ENCODE data around the gene MBOAT1. TPM values are rescaled to one million over a fixed set of nuclear protein-coding genes. Genes with fewer than 3 reads are reported as not detected.

Gene MBOAT1
- total RNA-seq, 2 experiments from 2014 or later, result 30.6 to 33.0 TPM

DNA sequence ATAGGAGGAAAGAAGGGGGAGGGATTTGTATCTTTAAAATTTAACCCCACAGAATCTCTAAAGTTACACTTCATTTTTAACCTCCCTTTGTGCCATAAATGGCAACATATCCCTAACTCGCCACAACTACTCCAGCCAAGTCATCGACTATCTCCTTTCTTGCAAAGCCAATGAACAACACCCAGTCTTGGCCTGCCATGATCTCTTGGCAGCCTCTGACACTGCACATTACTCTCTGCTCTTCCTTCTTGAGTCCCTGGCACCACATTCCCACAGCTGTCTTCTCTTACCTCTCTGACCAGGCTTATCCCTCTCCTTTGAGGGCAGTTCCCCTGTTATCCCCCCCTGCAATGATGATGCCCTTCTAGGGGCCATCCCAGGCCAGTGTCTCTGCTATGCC, 42.5 kb downstream of the MBOAT1 start:
- DNase-seq, result no peak
- no peak overlapping the region for H3K4me3 Mint-ChIP-seq
- peaks cover 21% of the 10 kb centered on the region for H3K36me3 Mint-ChIP-seq (ENCODE audit: low read depth)
- ChIA-PET CTCF (interaction anchor here (1.3 kb wide), 1 partner anchor 44 kb away, joined by 3 read pairs; no protein-coding TSS in a partner anchor), POLR2A (no interaction called here)
- no peaks in the 10 kb centered on the region for H3K9me3 Mint-ChIP-seq
- H3K4me1 Mint-ChIP-seq, result peaks cover 40% of the 10 kb centered on the region
- H3K27ac Mint-ChIP-seq, result no peak overlapping the region
- H3K27me3 Mint-ChIP-seq, result no peaks in the 10 kb centered on the region

DNA sequence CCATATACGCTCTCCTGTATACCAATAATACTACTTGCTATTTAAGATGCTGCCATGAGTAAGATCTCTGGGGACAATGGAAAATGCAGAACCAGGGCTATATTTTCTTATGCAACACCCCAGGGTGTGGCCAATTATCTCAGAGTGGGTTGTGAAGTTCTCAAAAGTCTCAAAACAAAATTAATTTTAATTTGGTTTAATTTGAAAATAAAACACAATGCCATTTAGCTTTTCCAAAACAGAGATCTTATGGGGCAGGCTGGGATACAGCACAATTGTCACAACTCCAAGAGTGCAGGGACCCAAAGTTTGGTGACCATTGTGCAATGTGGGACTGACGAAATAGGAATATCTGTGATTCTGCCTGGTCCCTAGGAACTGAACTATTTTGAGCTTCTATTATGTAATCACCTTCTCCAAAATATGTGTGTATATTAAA, 43.1 kb downstream of the MBOAT1 start:
- Mint-ChIP-seq H3K27ac (no peak overlapping the region), H3K27me3 (no peaks in the 10 kb centered on the region), H3K4me3 (no peak overlapping the region), H3K9me3 (no peaks in the 10 kb centered on the region), H3K36me3 (ENCODE audit: low read depth) (peaks cover 21% of the 10 kb centered on the region), H3K4me1 (peaks cover 33% of the 10 kb centered on the region)
- CTCF ChIA-PET, result no interaction called here
- DNase-seq, result no peak
- POLR2A ChIA-PET, result no interaction called here

DNA sequence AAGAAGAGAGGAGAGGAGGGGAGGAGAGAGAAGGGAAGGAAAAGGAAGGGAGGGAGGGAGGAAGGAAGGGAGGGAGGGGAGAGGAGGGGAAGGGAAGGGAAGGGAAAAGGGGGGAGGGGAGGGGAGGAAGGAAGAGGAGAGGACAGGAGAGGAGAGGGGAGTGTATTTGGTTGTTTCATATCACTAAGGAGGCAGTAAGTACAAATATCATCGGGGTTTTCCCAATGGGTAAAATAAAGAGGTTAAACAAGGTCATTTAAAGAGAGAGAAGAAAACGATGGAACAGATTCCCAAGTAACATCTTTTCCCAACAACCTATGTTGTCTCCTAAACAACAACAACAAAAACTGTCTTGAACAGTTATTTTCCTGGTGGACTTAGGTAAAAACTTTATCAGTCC, 43.6 kb downstream of the MBOAT1 start:
- no peak for DNase-seq
- Mint-ChIP-seq H3K27me3 (no peaks in the 10 kb centered on the region), H3K27ac (no peak overlapping the region), H3K9me3 (no peaks in the 10 kb centered on the region), H3K4me3 (no peak overlapping the region), H3K4me1 (peaks cover 29% of the 10 kb centered on the region), H3K36me3 (ENCODE audit: low read depth) (peaks cover 21% of the 10 kb centered on the region)
- ChIA-PET POLR2A (no interaction called here), CTCF (no interaction called here)

GRCh38 chr6:20167601-20168000, 44.7 kb downstream of the MBOAT1 start:
- CTCF ChIA-PET, result no interaction called here
- POLR2A ChIA-PET, result no interaction called here

GRCh38 chr6:20166210-20166609, 46.1 kb downstream of the MBOAT1 start:
- ChIA-PET POLR2A (no interaction called here), CTCF (interaction anchor here (1.0 to 1.6 kb wide), 2 partner anchors 9 to 10 kb away, joined by 4 to 6 read pairs; no protein-coding TSS in a partner anchor)
- DNase-seq, result no peak
- H3K27me3 Mint-ChIP-seq, result no peaks in the 10 kb centered on the region
- no peak overlapping the region for H3K4me3 Mint-ChIP-seq
- no peaks in the 10 kb centered on the region for H3K9me3 Mint-ChIP-seq
- H3K27ac Mint-ChIP-seq, result no peak overlapping the region
- peaks cover 14% of the 10 kb centered on the region for H3K4me1 Mint-ChIP-seq
- peaks cover 13% of the 10 kb centered on the region for H3K36me3 Mint-ChIP-seq (ENCODE audit: low read depth)

More at GRCh38 chr6:20167601-20168000, 44.7 kb downstream of the MBOAT1 start:
- H3K36me3 Mint-ChIP-seq (ENCODE audit: low read depth), result peaks cover 16% of the 10 kb centered on the region
- no peaks in the 10 kb centered on the region for H3K9me3 Mint-ChIP-seq
- no peaks in the 10 kb centered on the region for H3K27me3 Mint-ChIP-seq
- peaks cover 18% of the 10 kb centered on the region for H3K4me1 Mint-ChIP-seq
- no peak overlapping the region for H3K27ac Mint-ChIP-seq
- H3K4me3 Mint-ChIP-seq, result no peak overlapping the region
- DNase-seq, result no peak

- ChIA-PET POLR2A (no interaction called here), CTCF (no interaction called here)
- no peak overlapping the region for H3K27ac Mint-ChIP-seq
- H3K4me1 Mint-ChIP-seq, result no peaks in the 10 kb centered on the region
- no peaks in the 10 kb centered on the region for H3K27me3 Mint-ChIP-seq
- H3K4me3 Mint-ChIP-seq, result no peak overlapping the region
- no peak for DNase-seq
- peaks cover 14% of the 10 kb centered on the region for H3K36me3 Mint-ChIP-seq (ENCODE audit: low read depth)
- H3K9me3 Mint-ChIP-seq, result no peaks in the 10 kb centered on the region
Observed at GRCh38 chr6:20162515-20162914, 49.8 kb downstream of the MBOAT1 start.

GRCh38 chr6:20160541-20161283, 51.6 kb downstream of the MBOAT1 start:
- POLR2A ChIA-PET, result no interaction called here
- Mint-ChIP-seq H3K4me3 (no peak overlapping the region), H3K27ac (no peak overlapping the region), H3K9me3 (no peaks in the 10 kb centered on the region), H3K36me3 (ENCODE audit: low read depth) (peaks cover 3% of the 10 kb centered on the region), H3K27me3 (no peaks in the 10 kb centered on the region), H3K4me1 (no peaks in the 10 kb centered on the region)
- no peak for DNase-seq
- CTCF ChIA-PET, result no interaction called here

- H3K27ac Mint-ChIP-seq, result no peak overlapping the region
- ChIA-PET CTCF (no interaction called here), POLR2A (no interaction called here)
Observed at GRCh38 chr6:20159781-20160540, 52.3 kb downstream of the MBOAT1 start.

GRCh38 chr6:20159098-20159497, 53.2 kb downstream of the MBOAT1 start:
- no peaks in the 10 kb centered on the region for H3K4me1 Mint-ChIP-seq
- DNase-seq, result no peak
- H3K27ac Mint-ChIP-seq, result no peak overlapping the region
- ChIA-PET CTCF (no interaction called here), POLR2A (no interaction called here)
- no peaks in the 10 kb centered on the region for H3K27me3 Mint-ChIP-seq
- peaks cover 3% of the 10 kb centered on the region for H3K36me3 Mint-ChIP-seq (ENCODE audit: low read depth)
- H3K9me3 Mint-ChIP-seq, result no peaks in the 10 kb centered on the region
- H3K4me3 Mint-ChIP-seq, result no peak overlapping the region

More at GRCh38 chr6:20159781-20160540, 52.3 kb downstream of the MBOAT1 start:
- Mint-ChIP-seq H3K4me3 (no peak overlapping the region), H3K4me1 (no peaks in the 10 kb centered on the region), H3K27me3 (no peaks in the 10 kb centered on the region), H3K36me3 (ENCODE audit: low read depth) (peaks cover 3% of the 10 kb centered on the region), H3K9me3 (no peaks in the 10 kb centered on the region)
- DNase-seq, result no peak

GRCh38 chr6:20158676-20159075, 53.6 kb downstream of the MBOAT1 start:
- Mint-ChIP-seq H3K36me3 (ENCODE audit: low read depth) (peaks cover 3% of the 10 kb centered on the region), H3K4me3 (no peak overlapping the region), H3K27me3 (no peaks in the 10 kb centered on the region), H3K9me3 (no peaks in the 10 kb centered on the region), H3K4me1 (no peaks in the 10 kb centered on the region), H3K27ac (no peak overlapping the region)
- no peak for DNase-seq
- ChIA-PET POLR2A (no interaction called here), CTCF (no interaction called here)

GRCh38 chr6:20156824-20157223, 55.4 kb downstream of the MBOAT1 start:
- POLR2A ChIA-PET, result no interaction called here
- Mint-ChIP-seq H3K9me3 (no peaks in the 10 kb centered on the region), H3K27me3 (no peaks in the 10 kb centered on the region), H3K27ac (no peak overlapping the region), H3K36me3 (ENCODE audit: low read depth) (peaks cover 5% of the 10 kb centered on the region), H3K4me3 (no peak overlapping the region), H3K4me1 (no peaks in the 10 kb centered on the region)
- CTCF ChIA-PET, result interaction anchor here (0.5 to 0.8 kb wide), 3 partner anchors 30 to 368 kb away, joined by 3 read pairs; no protein-coding TSS in a partner anchor
- DNase-seq, result no peak

DNA sequence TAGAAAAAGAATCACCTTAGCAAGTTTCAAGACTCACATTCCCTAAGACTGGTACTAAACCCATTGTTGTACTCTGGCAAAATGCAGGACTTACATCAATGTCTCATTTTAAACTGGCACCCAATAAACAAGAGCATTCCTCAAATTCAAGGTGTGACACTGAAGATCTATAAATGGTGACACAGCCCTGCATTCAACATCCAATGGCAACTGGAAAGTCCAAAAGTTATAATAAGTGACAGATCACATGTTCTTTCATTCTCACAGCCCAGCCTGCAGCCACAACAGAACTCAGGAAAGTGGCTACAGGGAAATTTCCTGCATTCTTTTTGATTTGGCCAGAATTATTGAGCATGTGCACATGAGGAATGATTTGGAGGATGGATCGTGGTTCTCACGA, 57.5 kb downstream of the MBOAT1 start:
- POLR2A ChIA-PET, result no interaction called here
- no peaks in the 10 kb centered on the region for H3K4me1 Mint-ChIP-seq
- CTCF ChIA-PET, result no interaction called here
- H3K27me3 Mint-ChIP-seq, result no peaks in the 10 kb centered on the region
- DNase-seq, result no peak
- no peak overlapping the region for H3K27ac Mint-ChIP-seq
- H3K36me3 Mint-ChIP-seq (ENCODE audit: low read depth), result peaks cover 22% of the 10 kb centered on the region
- H3K9me3 Mint-ChIP-seq, result no peaks in the 10 kb centered on the region
- H3K4me3 Mint-ChIP-seq, result no peak overlapping the region

GRCh38 chr6:20153194-20153593, 59.1 kb downstream of the MBOAT1 start:
- no peak overlapping the region for H3K27ac Mint-ChIP-seq
- H3K36me3 Mint-ChIP-seq (ENCODE audit: low read depth), result peaks cover 27% of the 10 kb centered on the region
- ChIA-PET CTCF (no interaction called here), POLR2A (no interaction called here)
- no peak for DNase-seq
- no peak overlapping the region for H3K4me3 Mint-ChIP-seq
- H3K9me3 Mint-ChIP-seq, result no peaks in the 10 kb centered on the region
- no peaks in the 10 kb centered on the region for H3K4me1 Mint-ChIP-seq
- no peaks in the 10 kb centered on the region for H3K27me3 Mint-ChIP-seq

Measured in activated CD4-positive, alpha-beta T cell treated with anti-CD3 and anti-CD28 coated beads, Interleukin-2, amount 10 ng/mL, durations not matched to agents 7 days and 5 days (primary cell).